WTC11 (cell line): ENCODE data around the gene CAMKMT. TPM values are rescaled to one million over a fixed set of nuclear protein-coding genes. Genes with fewer than 3 reads are reported as not detected.

Experiments
- ATAC-seq: fragments of 200-7000 bp; cut with Tn5 transposase; 2 replicates; pipeline ENCODE4 v1.10.0; 2021; ENCODE audit warnings: mild to moderate bottlenecking, moderate library complexity
- CTCF ChIA-PET: fragments of 300-600 bp; sonication (Branson Sonifier 250); formaldehyde crosslinking; loops from one replicate; lab custom pipeline; 2021; ENCODE audit warnings: antibody characterized with exemption; lab: Charles Lee
- POLR2A ChIA-PET: fragments of 350-600 bp; sonication (Branson Sonifier 250); formaldehyde crosslinking; loops from one replicate; lab custom pipeline; 2021; ENCODE audit warnings: antibody characterized with exemption; lab: Charles Lee
- DNase-seq: peaks from one replicate; pipeline ENCODE4 v3.0.0; 2021; ENCODE audit warnings: low spot score
- H3K27ac Mint-ChIP-seq: 2 replicates; pipeline ENCODE4 v1.8.0; 2021; ENCODE audit warnings: mixed read lengths
- H3K27me3 Mint-ChIP-seq: 2 replicates; pipeline ENCODE4 v1.8.0; 2021; ENCODE audit warnings: low read depth, mild to moderate bottlenecking, moderate library complexity, mixed read lengths
- H3K36me3 Mint-ChIP-seq: 2 replicates; pipeline ENCODE4 v1.8.0; 2021; ENCODE audit warnings: mixed read lengths
- H3K4me1 Mint-ChIP-seq: 2 replicates; pipeline ENCODE4 v1.8.0; 2022; ENCODE audit warnings: mixed read lengths
- H3K4me3 Mint-ChIP-seq: 2 replicates; pipeline ENCODE4 v1.8.0; 2021; ENCODE audit warnings: mild to moderate bottlenecking, moderate library complexity, mixed read lengths
- H3K9me3 Mint-ChIP-seq: 2 replicates; pipeline ENCODE4 v1.8.0; 2021; ENCODE audit warnings: mixed read lengths
- CREB1 ChIP-seq: sonication (generic); formaldehyde crosslinking; IDR thresholded peaks from 2 replicates; pipeline ENCODE4 v1.8.0; 2023; ENCODE audit warnings: mild to moderate bottlenecking, missing genetic modification reagents
- ESRRA ChIP-seq: sonication (generic); formaldehyde crosslinking; IDR thresholded peaks from 2 replicates; pipeline ENCODE4 v1.8.1; 2022; ENCODE audit warnings: mild to moderate bottlenecking, missing genetic modification reagents, borderline replicate concordance
- ETV6 ChIP-seq: sonication (generic); formaldehyde crosslinking; IDR thresholded peaks from 2 replicates; pipeline ENCODE4 v1.8.1; 2022; ENCODE audit warnings: mild to moderate bottlenecking, missing genetic modification reagents
- FOXK1 ChIP-seq: sonication (generic); formaldehyde crosslinking; IDR thresholded peaks from 2 replicates; pipeline ENCODE4 v1.8.0; 2022; ENCODE audit warnings: mild to moderate bottlenecking, moderate library complexity, missing genetic modification reagents
- FOXP1 ChIP-seq: sonication (generic); formaldehyde crosslinking; IDR thresholded peaks from 2 replicates; pipeline ENCODE4 v1.8.0; 2022; ENCODE audit warnings: missing genetic modification reagents, mild to moderate bottlenecking, moderate library complexity, borderline replicate concordance
- GABPB1 ChIP-seq: sonication (generic); formaldehyde crosslinking; IDR thresholded peaks from 2 replicates; pipeline ENCODE4 v1.8.1; 2023; ENCODE audit warnings: mild to moderate bottlenecking, missing genetic modification reagents
- GRHL2 ChIP-seq: fragments of 250-450 bp; sonication (Bioruptor Pico); IDR thresholded peaks from 2 replicates; pipeline ENCODE4 v1.8.0; 2022; ENCODE audit warnings: mild to moderate bottlenecking, moderate library complexity; ENCODE audit not compliant: insufficient replicate concordance, severe bottlenecking
- OVOL2 ChIP-seq: fragments of 250-450 bp; sonication (Bioruptor Pico); IDR thresholded peaks from 2 replicates; pipeline ENCODE4 v1.9.0; 2021; ENCODE audit warnings: mild to moderate bottlenecking, borderline replicate concordance
- TEAD4 ChIP-seq: sonication (generic); formaldehyde crosslinking; IDR thresholded peaks from 2 replicates; pipeline ENCODE4 v1.8.0; 2022; ENCODE audit warnings: mild to moderate bottlenecking, missing genetic modification reagents
- TP53 ChIP-seq: sonication (generic); formaldehyde crosslinking; IDR thresholded peaks from 2 replicates; pipeline ENCODE4 v1.8.1; 2023; ENCODE audit warnings: mild to moderate bottlenecking, missing genetic modification reagents
- ZNF138 ChIP-seq: sonication (generic); formaldehyde crosslinking; conservative IDR thresholded peaks from 2 replicates; pipeline ENCODE4 v1.8.1; 2022; ENCODE audit warnings: mild to moderate bottlenecking, moderate library complexity, missing genetic modification reagents
- ZNF232 ChIP-seq: sonication (generic); formaldehyde crosslinking; IDR thresholded peaks from 2 replicates; pipeline ENCODE4 v1.8.0; 2022; ENCODE audit warnings: mild to moderate bottlenecking, missing genetic modification reagents
- ZNF396 ChIP-seq: fragments of 250-450 bp; sonication (Bioruptor Pico); IDR thresholded peaks from 2 replicates; pipeline ENCODE4 v1.8.0; 2021; ENCODE audit warnings: mild to moderate bottlenecking, moderate library complexity, borderline replicate concordance
- ZNF423 ChIP-seq: fragments of 250-450 bp; sonication (Bioruptor Pico); IDR thresholded peaks from 2 replicates; pipeline ENCODE4 v2.1.2; 2022; ENCODE audit warnings: mild to moderate bottlenecking, moderate library complexity
- ZNF671 ChIP-seq: fragments of 250-450 bp; sonication (Bioruptor Pico); IDR thresholded peaks from 2 replicates; pipeline ENCODE4 v1.8.0; 2021; ENCODE audit warnings: mild to moderate bottlenecking
- total RNA-seq: library from RNA; stranded (reverse); gene quantifications from 3 replicates; pipeline ENCODE4 v1.2.3, GENCODE V29; 2021
- TF ChIP-seq, protein P1 (sequence below): fragments of 250-450 bp; sonication (Bioruptor Pico); conservative IDR thresholded peaks from 2 replicates; pipeline ENCODE4 v1.9.0; 2021; ENCODE audit warnings: mild to moderate bottlenecking
- TF ChIP-seq, protein P2 (sequence below): sonication (generic); formaldehyde crosslinking; IDR thresholded peaks from 2 replicates; pipeline ENCODE4 v1.8.1; 2022; ENCODE audit warnings: missing genetic modification reagents, borderline replicate concordance
- TF ChIP-seq, protein P3 (sequence below): sonication (generic); formaldehyde crosslinking; IDR thresholded peaks from 2 replicates; pipeline ENCODE4 v1.8.1; 2023; ENCODE audit warnings: mild to moderate bottlenecking, missing genetic modification reagents
- TF ChIP-seq, protein P4 (sequence below): sonication (generic); formaldehyde crosslinking; IDR thresholded peaks from 2 replicates; pipeline ENCODE4 v1.8.0; 2022; ENCODE audit warnings: missing genetic modification reagents
- TF ChIP-seq, protein P5 (sequence below): sonication (generic); formaldehyde crosslinking; IDR thresholded peaks from 2 replicates; pipeline ENCODE4 v1.8.1; 2022; ENCODE audit warnings: low read depth, missing genetic modification reagents, borderline replicate concordance
- TF ChIP-seq, protein P6 (sequence below): fragments of 250-450 bp; sonication (Bioruptor Pico); IDR thresholded peaks from 2 replicates; pipeline ENCODE4 v1.9.0; 2021; ENCODE audit warnings: mild to moderate bottlenecking

The CAMKMT gene
- total RNA-seq, 1 experiment from 2014 or later = 20.6 TPM

DNA sequence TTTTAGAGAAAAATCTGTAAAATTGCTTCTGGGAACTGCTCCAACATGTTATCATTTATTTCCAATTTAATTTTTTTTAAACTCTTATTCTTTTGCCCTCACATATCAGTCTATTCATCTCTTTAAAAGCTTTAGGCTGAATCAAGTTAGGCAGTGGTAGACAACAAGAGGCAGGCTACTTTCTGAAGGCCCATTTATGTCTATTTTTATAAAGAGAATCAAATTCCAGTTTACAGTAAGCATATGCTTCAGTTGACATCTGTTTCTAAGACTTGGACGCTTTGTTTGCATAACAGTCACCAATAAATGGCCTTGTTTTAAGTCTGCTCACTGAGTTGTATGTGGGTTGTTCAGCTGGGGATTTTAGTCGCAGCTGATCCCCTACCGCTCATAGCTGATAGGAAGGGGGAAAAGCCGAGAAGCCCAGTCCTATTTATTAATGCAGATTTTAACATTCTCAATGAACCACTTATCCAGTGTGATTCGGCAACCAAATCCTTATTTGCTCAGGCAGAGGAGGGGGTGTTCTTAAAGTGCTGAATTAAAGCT, 319.3 kb downstream of the CAMKMT start:
- H3K36me3 Mint-ChIP-seq = no peaks in the 10 kb centered on the region
- CTCF ChIA-PET = interaction anchor here (0.6 to 1.3 kb wide), 4 partner anchors 13 to 287 kb away, joined by 3 to 7 read pairs (median 4); no protein-coding TSS in a partner anchor
- TF ChIP-seq TEAD4 = no peak
- no peak for TF ChIP-seq OVOL2 (CRISPR knock-in tag)
- no peak for TF ChIP-seq FOXK1
- TF ChIP-seq, all 79 proteins: peak for 0
- H3K27me3 Mint-ChIP-seq = no peaks in the 10 kb centered on the region
- H3K4me3 Mint-ChIP-seq = no peak overlapping the region
- H3K4me1 Mint-ChIP-seq = peaks cover 28% of the 10 kb centered on the region
- POLR2A ChIA-PET = interaction anchor here (0.5 to 0.7 kb wide), 3 partner anchors 28 to 245 kb away, joined by 3 to 9 read pairs (median 4); no protein-coding TSS in a partner anchor
- DNase-seq (no peak), ATAC-seq (no peak)
- H3K27ac Mint-ChIP-seq = no peak overlapping the region
- H3K9me3 Mint-ChIP-seq = no peaks in the 10 kb centered on the region

DNA sequence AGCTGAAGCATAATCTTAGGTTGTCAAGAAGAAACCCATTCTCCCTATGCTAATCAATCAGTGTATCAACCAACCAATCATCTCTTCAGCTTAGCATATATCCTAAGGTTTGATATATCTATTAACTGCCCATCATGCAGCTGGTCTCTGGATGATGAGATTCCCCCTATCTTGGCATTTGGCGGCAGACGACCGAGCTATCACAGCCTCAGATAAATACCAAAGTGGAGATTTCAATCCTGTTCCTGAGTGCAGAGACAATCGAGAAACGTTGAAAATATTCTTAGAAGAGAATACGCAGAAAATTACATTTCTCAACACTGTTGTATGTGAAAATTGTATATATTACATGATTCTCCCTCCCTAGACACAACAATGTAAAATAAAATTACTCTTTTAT, 320.7 kb downstream of the CAMKMT start:
- POLR2A ChIA-PET = no interaction called here
- Mint-ChIP-seq H3K4me1 (peaks cover 25% of the 10 kb centered on the region), H3K36me3 (no peaks in the 10 kb centered on the region), H3K27ac (no peak overlapping the region), H3K9me3 (no peaks in the 10 kb centered on the region), H3K4me3 (no peak overlapping the region), H3K27me3 (no peaks in the 10 kb centered on the region)
- CTCF ChIA-PET = no interaction called here
- no peak for DNase-seq
- no peak for ATAC-seq
- TF ChIP-seq, protein P1, sequence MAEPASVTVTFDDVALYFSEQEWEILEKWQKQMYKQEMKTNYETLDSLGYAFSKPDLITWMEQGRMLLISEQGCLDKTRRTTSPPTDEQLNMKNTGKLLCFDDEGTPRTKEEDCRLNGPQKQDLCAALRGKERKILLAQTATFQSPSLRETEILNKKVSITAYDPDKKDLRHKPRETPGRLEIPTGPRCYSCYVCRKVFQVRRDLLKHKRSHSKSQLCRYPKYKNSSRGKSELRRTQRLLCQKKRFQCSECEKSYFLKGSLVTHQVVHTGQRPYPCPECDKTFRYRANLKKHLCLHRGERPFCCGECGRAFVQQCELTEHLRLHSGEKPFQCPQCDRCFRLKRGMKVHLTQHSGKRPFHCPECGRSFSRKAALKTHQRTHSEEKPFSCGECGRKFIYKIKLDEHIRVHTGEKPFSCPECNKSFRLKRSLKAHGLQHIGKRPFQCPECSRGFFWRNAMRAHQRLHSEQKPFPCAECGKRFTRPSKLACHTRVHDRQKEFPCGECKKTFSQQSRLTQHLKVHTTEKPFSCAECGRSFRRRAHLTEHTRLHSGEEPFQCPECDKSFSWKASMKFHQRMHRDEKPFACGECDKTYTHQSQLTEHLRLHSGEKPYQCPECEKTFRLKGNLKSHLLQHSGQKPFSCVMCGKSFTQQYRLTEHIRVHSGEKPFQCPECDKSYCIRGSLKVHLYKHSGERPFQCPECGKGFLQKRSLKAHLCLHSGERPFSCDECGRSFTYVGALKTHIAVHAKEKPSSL = no peak
- TF ChIP-seq CREB1 (CRISPR knock-in tag) = no peak
- no peak for TF ChIP-seq ETV6
- no peak for TF ChIP-seq TEAD4
- TF ChIP-seq FOXP1 (CRISPR knock-in tag) = no peak
- no peak for TF ChIP-seq ZNF671 (CRISPR knock-in tag)
- TF ChIP-seq, protein P2, sequence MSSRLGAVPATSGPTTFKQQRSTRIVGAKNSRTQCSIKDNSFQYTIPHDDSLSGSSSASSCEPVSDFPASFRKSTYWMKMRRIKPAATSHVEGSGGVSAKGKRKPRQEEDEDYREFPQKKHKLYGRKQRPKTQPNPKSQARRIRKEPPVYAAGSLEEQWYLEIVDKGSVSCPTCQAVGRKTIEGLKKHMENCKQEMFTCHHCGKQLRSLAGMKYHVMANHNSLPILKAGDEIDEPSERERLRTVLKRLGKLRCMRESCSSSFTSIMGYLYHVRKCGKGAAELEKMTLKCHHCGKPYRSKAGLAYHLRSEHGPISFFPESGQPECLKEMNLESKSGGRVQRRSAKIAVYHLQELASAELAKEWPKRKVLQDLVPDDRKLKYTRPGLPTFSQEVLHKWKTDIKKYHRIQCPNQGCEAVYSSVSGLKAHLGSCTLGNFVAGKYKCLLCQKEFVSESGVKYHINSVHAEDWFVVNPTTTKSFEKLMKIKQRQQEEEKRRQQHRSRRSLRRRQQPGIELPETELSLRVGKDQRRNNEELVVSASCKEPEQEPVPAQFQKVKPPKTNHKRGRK (CRISPR knock-in tag) = no peak
- TF ChIP-seq, protein P3, sequence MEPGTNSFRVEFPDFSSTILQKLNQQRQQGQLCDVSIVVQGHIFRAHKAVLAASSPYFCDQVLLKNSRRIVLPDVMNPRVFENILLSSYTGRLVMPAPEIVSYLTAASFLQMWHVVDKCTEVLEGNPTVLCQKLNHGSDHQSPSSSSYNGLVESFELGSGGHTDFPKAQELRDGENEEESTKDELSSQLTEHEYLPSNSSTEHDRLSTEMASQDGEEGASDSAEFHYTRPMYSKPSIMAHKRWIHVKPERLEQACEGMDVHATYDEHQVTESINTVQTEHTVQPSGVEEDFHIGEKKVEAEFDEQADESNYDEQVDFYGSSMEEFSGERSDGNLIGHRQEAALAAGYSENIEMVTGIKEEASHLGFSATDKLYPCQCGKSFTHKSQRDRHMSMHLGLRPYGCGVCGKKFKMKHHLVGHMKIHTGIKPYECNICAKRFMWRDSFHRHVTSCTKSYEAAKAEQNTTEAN (CRISPR knock-in tag) = no peak
- no peak for TF ChIP-seq ZNF232
- TF ChIP-seq, protein P4, sequence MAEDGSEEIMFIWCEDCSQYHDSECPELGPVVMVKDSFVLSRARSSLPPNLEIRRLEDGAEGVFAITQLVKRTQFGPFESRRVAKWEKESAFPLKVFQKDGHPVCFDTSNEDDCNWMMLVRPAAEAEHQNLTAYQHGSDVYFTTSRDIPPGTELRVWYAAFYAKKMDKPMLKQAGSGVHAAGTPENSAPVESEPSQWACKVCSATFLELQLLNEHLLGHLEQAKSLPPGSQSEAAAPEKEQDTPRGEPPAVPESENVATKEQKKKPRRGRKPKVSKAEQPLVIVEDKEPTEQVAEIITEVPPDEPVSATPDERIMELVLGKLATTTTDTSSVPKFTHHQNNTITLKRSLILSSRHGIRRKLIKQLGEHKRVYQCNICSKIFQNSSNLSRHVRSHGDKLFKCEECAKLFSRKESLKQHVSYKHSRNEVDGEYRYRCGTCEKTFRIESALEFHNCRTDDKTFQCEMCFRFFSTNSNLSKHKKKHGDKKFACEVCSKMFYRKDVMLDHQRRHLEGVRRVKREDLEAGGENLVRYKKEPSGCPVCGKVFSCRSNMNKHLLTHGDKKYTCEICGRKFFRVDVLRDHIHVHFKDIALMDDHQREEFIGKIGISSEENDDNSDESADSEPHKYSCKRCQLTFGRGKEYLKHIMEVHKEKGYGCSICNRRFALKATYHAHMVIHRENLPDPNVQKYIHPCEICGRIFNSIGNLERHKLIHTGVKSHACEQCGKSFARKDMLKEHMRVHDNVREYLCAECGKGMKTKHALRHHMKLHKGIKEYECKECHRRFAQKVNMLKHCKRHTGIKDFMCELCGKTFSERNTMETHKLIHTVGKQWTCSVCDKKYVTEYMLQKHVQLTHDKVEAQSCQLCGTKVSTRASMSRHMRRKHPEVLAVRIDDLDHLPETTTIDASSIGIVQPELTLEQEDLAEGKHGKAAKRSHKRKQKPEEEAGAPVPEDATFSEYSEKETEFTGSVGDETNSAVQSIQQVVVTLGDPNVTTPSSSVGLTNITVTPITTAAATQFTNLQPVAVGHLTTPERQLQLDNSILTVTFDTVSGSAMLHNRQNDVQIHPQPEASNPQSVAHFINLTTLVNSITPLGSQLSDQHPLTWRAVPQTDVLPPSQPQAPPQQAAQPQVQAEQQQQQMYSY (CRISPR knock-in tag) = no peak
- TF ChIP-seq, protein P5, sequence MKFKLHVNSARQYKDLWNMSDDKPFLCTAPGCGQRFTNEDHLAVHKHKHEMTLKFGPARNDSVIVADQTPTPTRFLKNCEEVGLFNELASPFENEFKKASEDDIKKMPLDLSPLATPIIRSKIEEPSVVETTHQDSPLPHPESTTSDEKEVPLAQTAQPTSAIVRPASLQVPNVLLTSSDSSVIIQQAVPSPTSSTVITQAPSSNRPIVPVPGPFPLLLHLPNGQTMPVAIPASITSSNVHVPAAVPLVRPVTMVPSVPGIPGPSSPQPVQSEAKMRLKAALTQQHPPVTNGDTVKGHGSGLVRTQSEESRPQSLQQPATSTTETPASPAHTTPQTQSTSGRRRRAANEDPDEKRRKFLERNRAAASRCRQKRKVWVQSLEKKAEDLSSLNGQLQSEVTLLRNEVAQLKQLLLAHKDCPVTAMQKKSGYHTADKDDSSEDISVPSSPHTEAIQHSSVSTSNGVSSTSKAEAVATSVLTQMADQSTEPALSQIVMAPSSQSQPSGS = no peak
- no peak for TF ChIP-seq TP53 (CRISPR knock-in tag)
- TF ChIP-seq GRHL2 (CRISPR knock-in tag) = no peak
- TF ChIP-seq, protein P6, sequence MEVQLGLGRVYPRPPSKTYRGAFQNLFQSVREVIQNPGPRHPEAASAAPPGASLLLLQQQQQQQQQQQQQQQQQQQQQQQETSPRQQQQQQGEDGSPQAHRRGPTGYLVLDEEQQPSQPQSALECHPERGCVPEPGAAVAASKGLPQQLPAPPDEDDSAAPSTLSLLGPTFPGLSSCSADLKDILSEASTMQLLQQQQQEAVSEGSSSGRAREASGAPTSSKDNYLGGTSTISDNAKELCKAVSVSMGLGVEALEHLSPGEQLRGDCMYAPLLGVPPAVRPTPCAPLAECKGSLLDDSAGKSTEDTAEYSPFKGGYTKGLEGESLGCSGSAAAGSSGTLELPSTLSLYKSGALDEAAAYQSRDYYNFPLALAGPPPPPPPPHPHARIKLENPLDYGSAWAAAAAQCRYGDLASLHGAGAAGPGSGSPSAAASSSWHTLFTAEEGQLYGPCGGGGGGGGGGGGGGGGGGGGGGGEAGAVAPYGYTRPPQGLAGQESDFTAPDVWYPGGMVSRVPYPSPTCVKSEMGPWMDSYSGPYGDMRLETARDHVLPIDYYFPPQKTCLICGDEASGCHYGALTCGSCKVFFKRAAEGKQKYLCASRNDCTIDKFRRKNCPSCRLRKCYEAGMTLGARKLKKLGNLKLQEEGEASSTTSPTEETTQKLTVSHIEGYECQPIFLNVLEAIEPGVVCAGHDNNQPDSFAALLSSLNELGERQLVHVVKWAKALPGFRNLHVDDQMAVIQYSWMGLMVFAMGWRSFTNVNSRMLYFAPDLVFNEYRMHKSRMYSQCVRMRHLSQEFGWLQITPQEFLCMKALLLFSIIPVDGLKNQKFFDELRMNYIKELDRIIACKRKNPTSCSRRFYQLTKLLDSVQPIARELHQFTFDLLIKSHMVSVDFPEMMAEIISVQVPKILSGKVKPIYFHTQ = no peak
- no peak for TF ChIP-seq ZNF423 (CRISPR knock-in tag)
- no peak for TF ChIP-seq ZNF138 (CRISPR knock-in tag)
- no peak for TF ChIP-seq ESRRA (CRISPR knock-in tag)
- no peak for TF ChIP-seq ZNF396 (CRISPR knock-in tag)
- TF ChIP-seq GABPB1 (CRISPR knock-in tag) = no peak
